DND-41 (cell line): ENCODE data around the gene BMPER.
"Not testable (repeated sequence)": the region's sequence is repeated elsewhere in the genome, so short reads cannot be mapped to it uniquely, and the experiment has no call there.

Experiments
- ATAC-seq: fragments of 200-7000 bp; cut with Tn5 transposase; 3 replicates; pipeline ENCODE4 v1.9.1; 2021; ENCODE audit warnings: low read depth; ENCODE audit not compliant: insufficient read depth
- DNase-seq: peaks from one replicate; pipeline ENCODE4 v3.0.0-alpha.2; 2020
- H2AFZ ChIP-seq: 2 replicates; pipeline ENCODE4 v1.6.0; 2012; ENCODE audit warnings: low read depth, low read length
- H3K27ac ChIP-seq: 2 replicates; pipeline ENCODE4 v1.5.1; 2012; ENCODE audit warnings: low read length, inconsistent platforms
- H3K27me3 ChIP-seq: fragments of 200-600 bp; sonication (generic); 2 replicates; pipeline ENCODE4 v1.6.0; 2012; ENCODE audit warnings: low read length, mild to moderate bottlenecking, inconsistent platforms; ENCODE audit not compliant: insufficient read depth, poor library complexity
- H3K36me3 ChIP-seq: 2 replicates; pipeline ENCODE4 v1.5.1; 2012; ENCODE audit warnings: low read length, inconsistent platforms; ENCODE audit not compliant: insufficient read depth
- H3K4me1 ChIP-seq: 2 replicates; pipeline ENCODE4 v1.5.1; 2012; ENCODE audit warnings: mild to moderate bottlenecking, low read length; ENCODE audit not compliant: insufficient read depth
- H3K4me2 ChIP-seq: 2 replicates; pipeline ENCODE4 v1.6.0; 2012; ENCODE audit warnings: mild to moderate bottlenecking, moderate library complexity, low read length, inconsistent platforms; ENCODE audit not compliant: insufficient read depth
- H3K4me3 ChIP-seq, 2 experiments: fragments of 200-600 bp in 1 of 2; shearing (Covaris generic) in 1 of 2; 2 replicates each; pipeline ENCODE4 v1.5.1; 2012 to 2016; ENCODE audit warnings: inconsistent platforms in 2 of 2, low read length in 2 of 2, mild to moderate bottlenecking in 2 of 2, low read depth in 1 of 2, moderate library complexity in 1 of 2
- H3K79me2 ChIP-seq: 2 replicates; pipeline ENCODE4 v1.6.0; 2012; ENCODE audit warnings: low read length, inconsistent platforms; ENCODE audit not compliant: insufficient read depth
- H3K9ac ChIP-seq: 2 replicates; pipeline ENCODE4 v1.6.0; 2012; ENCODE audit warnings: low read depth, mild to moderate bottlenecking, inconsistent platforms, low read length, moderate library complexity
- H3K9me3 ChIP-seq: 2 replicates; pipeline ENCODE4 v1.5.1; 2012; ENCODE audit warnings: low read length, moderate library complexity, mild to moderate bottlenecking, inconsistent platforms; ENCODE audit not compliant: insufficient read depth, severe bottlenecking
- H4K20me1 ChIP-seq: 2 replicates; pipeline ENCODE4 v1.6.0; 2012; ENCODE audit warnings: low read length; ENCODE audit not compliant: insufficient read depth
- CTCF ChIP-seq: IDR thresholded peaks from 2 replicates; pipeline ENCODE4 v1.5.1; 2012; ENCODE audit warnings: borderline replicate concordance, low read length, moderate library complexity, mild to moderate bottlenecking; ENCODE audit not compliant: poor library complexity, severe bottlenecking; ENCODE audit errors: extremely low read depth
- EZH2 ChIP-seq: IDR thresholded peaks from 3 replicates; pipeline ENCODE4 v1.6.1; 2012; ENCODE audit warnings: borderline replicate concordance, low read depth, mild to moderate bottlenecking, moderate library complexity, low read length, inconsistent platforms; ENCODE audit not compliant: severe bottlenecking

The BMPER gene

GRCh38 chr7:34165927-34166550 is 260.7 kb downstream of the BMPER start:
- no peaks in the 10 kb centered on the region for H4K20me1 ChIP-seq
- H3K36me3 ChIP-seq: no peaks in the 10 kb centered on the region
- no peaks in the 10 kb centered on the region for H3K79me2 ChIP-seq
- H3K4me2 ChIP-seq: no peak overlapping the region
- H3K4me1 ChIP-seq: no peaks in the 10 kb centered on the region
- TF ChIP-seq CTCF (peak; percentile 43), EZH2 (no peak)
- no peak overlapping the region for H3K4me3 ChIP-seq
- no peak overlapping the region for H2AFZ ChIP-seq
- DNase-seq: no peak
- no peaks in the 10 kb centered on the region for H3K27me3 ChIP-seq
- no peak overlapping the region for H3K9ac ChIP-seq
- ATAC-seq: no peak
- no peaks in the 10 kb centered on the region for H3K9me3 ChIP-seq
- no peak overlapping the region for H3K27ac ChIP-seq

GRCh38 chr7:34168013-34168412 is 262.7 kb downstream of the BMPER start:
- ATAC-seq (no peak), DNase-seq (no peak)
- no peak overlapping the region for H3K9ac ChIP-seq
- H3K4me3 ChIP-seq: no peak overlapping the region
- no peaks in the 10 kb centered on the region for H4K20me1 ChIP-seq
- H3K27me3 ChIP-seq: no peaks in the 10 kb centered on the region
- H3K4me1 ChIP-seq: no peaks in the 10 kb centered on the region
- no peaks in the 10 kb centered on the region for H3K79me2 ChIP-seq
- no peak overlapping the region for H3K4me2 ChIP-seq
- TF ChIP-seq CTCF (no peak), EZH2 (no peak)
- H3K36me3 ChIP-seq: no peaks in the 10 kb centered on the region
- no peak overlapping the region for H3K27ac ChIP-seq
- no peaks in the 10 kb centered on the region for H3K9me3 ChIP-seq
- H2AFZ ChIP-seq: no peak overlapping the region

- not testable (repeated sequence) for H3K4me3 ChIP-seq, H3K27ac ChIP-seq
Observed at GRCh38 chr7:34174688-34175616, 269.6 kb downstream of the BMPER start.

GRCh38 chr7:34175837-34176236 is 270.5 kb downstream of the BMPER start:
- no peak overlapping the region for H2AFZ ChIP-seq
- no peak overlapping the region for H3K4me2 ChIP-seq
- TF ChIP-seq EZH2 (no peak), CTCF (no peak)
- no peaks in the 10 kb centered on the region for H4K20me1 ChIP-seq
- H3K27me3 ChIP-seq: no peaks in the 10 kb centered on the region
- ATAC-seq (no peak), DNase-seq (no peak)
- no peak overlapping the region for H3K4me3 ChIP-seq
- H3K36me3 ChIP-seq: no peaks in the 10 kb centered on the region
- no peaks in the 10 kb centered on the region for H3K4me1 ChIP-seq
- no peaks in the 10 kb centered on the region for H3K9me3 ChIP-seq
- no peak overlapping the region for H3K9ac ChIP-seq
- H3K27ac ChIP-seq: no peak overlapping the region
- no peaks in the 10 kb centered on the region for H3K79me2 ChIP-seq

More at GRCh38 chr7:34174688-34175616, 269.6 kb downstream of the BMPER start:
- H3K4me2 ChIP-seq, DNase-seq, H3K9me3 ChIP-seq, H4K20me1 ChIP-seq, H3K4me1 ChIP-seq, H3K27me3 ChIP-seq, H3K9ac ChIP-seq, H2AFZ ChIP-seq, H3K79me2 ChIP-seq, H3K36me3 ChIP-seq, ATAC-seq: not testable (repeated sequence)
